Sigmoid colon (tissue), 7 donors: ENCODE measurements around the gene LHFPL6. TPM values are rescaled to one million over a fixed set of nuclear protein-coding genes. Genes with fewer than 3 reads are reported as not detected.

ENCODE experiments used
- DNase-seq: peaks from one replicate; pipeline ENCODE4 v3.0.0-alpha.2; 2019
- H3K27ac ChIP-seq, 4 donors: fragments of 200-600 bp; sonication (generic); one replicate each; pipeline ENCODE4 v1.5.1; 2016 to 2019; ENCODE audit warnings: mild to moderate bottlenecking in 1 of 4
- H3K27me3 ChIP-seq, 3 donors: fragments of 200-600 bp; sonication (generic); one replicate each; pipeline ENCODE4 v1.5.1; 2019; ENCODE audit warnings: mild to moderate bottlenecking in 1 of 3
- H3K36me3 ChIP-seq, 4 donors: fragments of 200-600 bp; sonication (generic); one replicate each; pipeline ENCODE4 v1.5.1; 2016 to 2019
- H3K4me1 ChIP-seq, 4 donors: fragments of 200-600 bp; sonication (generic); one replicate each; pipeline ENCODE4 v1.5.1; 2017 to 2019
- H3K4me3 ChIP-seq, 4 donors: fragments of 200-600 bp; sonication (generic); one replicate each; pipeline ENCODE4 v1.5.1; 2017 to 2019; ENCODE audit warnings: mild to moderate bottlenecking in 2 of 4, moderate library complexity in 1 of 4
- H3K9me3 ChIP-seq, 4 donors: fragments of 200-600 bp in 3 of 4; sonication (generic) in 3 of 4; one replicate each; pipeline versions ENCODE4 v1.5.1 to v1.6.1; 2013 to 2019
- CTCF ChIP-seq, 4 experiments: fragments of 450-650 bp in 3 of 4; fragments of 200-600 bp in 1 of 4; IDR thresholded peaks; one replicate each; pipeline ENCODE4 v1.5.1; 2016 to 2019; ENCODE audit warnings: antibody characterized with exemption in 4 of 4, mild to moderate bottlenecking in 3 of 4, moderate library complexity in 2 of 4
- EP300 ChIP-seq, 4 donors: sonication (generic); formaldehyde crosslinking; IDR thresholded peaks; one replicate each; pipeline ENCODE4 v1.6.1; 2017; ENCODE audit warnings: antibody characterized with exemption in 4 of 4
- POLR2A ChIP-seq, 2 donors: fragments of 450-650 bp; IDR thresholded peaks; one replicate each; pipeline ENCODE4 v1.6.1; 2016; ENCODE audit warnings: antibody characterized with exemption in 2 of 2, mild to moderate bottlenecking in 2 of 2, moderate library complexity in 2 of 2
- POLR2AphosphoS5 ChIP-seq, 4 donors: sonication (generic); formaldehyde crosslinking; IDR thresholded peaks; one replicate each; pipeline ENCODE4 v1.6.1; 2017; ENCODE audit warnings: antibody characterized with exemption in 4 of 4
- WGBS, 2 donors: extraction: QIAGEN DNeasy Blood & Tissue Kit; methylation state at CpG; one replicate each; pipeline ENCODE4 v1.1.7; 2013; 5-methylcytosine and 5-hydroxymethylcytosine counted together
- intact Hi-C: fragments of 100-400 bp; cut with DNase I; formaldehyde crosslinking; loops from one replicate; pipeline ENCODE4 v1.15.1; 2023
- polyA plus RNA-seq, 3 donors: library from polyadenylated mRNA; stranded (reverse); fragments of 200-250 nt; gene quantifications; one replicate each; pipeline ENCODE4 v1.2.3, GENCODE V29; 2013
- total RNA-seq, 4 donors: library from RNA; depleted of rRNA; stranded (reverse); fragments of >200 nt; gene quantifications; one replicate each; pipeline ENCODE4 v1.1.0, GENCODE V29; 2016
- donor health status: healthy with polysubstance abuse.
- donor health status: Bipolar disorder and iron deficiency.
- donor health status: healthy.

Gene LHFPL6
- total and polyA plus RNA-seq, 7 donors, result 2.5 to 69.2 (median 41.7) TPM

- H3K4me1 ChIP-seq, result no peaks in the 10 kb centered on the region
- H3K36me3 ChIP-seq, result no peaks in the 10 kb centered on the region
- no peaks in the 10 kb centered on the region for H3K27me3 ChIP-seq
- H3K27ac ChIP-seq, result no peak overlapping the region
- H3K9me3 ChIP-seq, result peaks cover 0 to 4% (median 2%) of the 10 kb centered on the region in 4 donors
- no peak overlapping the region for H3K4me3 ChIP-seq
- TF ChIP-seq POLR2A (IDR thresholded peaks at IDR 0.05), result no peak
- intact Hi-C loops, result no loop called here
- DNase-seq, result no peak
Measured at GRCh38 chr13:39632994-39633393, 30.0 kb upstream of the LHFPL6 start.

GRCh38 chr13:39631307-39631706 is 28.3 kb upstream of the LHFPL6 start:
- H3K27me3 ChIP-seq, result no peaks in the 10 kb centered on the region
- intact Hi-C loops, result no loop called here
- H3K4me3 ChIP-seq, result no peak overlapping the region
- H3K4me1 ChIP-seq, result no peaks in the 10 kb centered on the region
- WGBS, 2 donors, result 84 to 90% methylated on average over 1 of the region's 1 CpG
- peaks cover 0 to 4% (median 2%) of the 10 kb centered on the region in 4 donors for H3K9me3 ChIP-seq
- TF ChIP-seq CTCF (IDR thresholded peaks at IDR 0.05) (no peak), POLR2AphosphoS5 (IDR thresholded peaks at IDR 0.05) (no peak), POLR2A (IDR thresholded peaks at IDR 0.05) (no peak), EP300 (IDR thresholded peaks at IDR 0.05) (no peak)
- no peak overlapping the region for H3K27ac ChIP-seq
- DNase-seq, result no peak
- H3K36me3 ChIP-seq, result no peaks in the 10 kb centered on the region

GRCh38 chr13:39623466-39623865 is 20.5 kb upstream of the LHFPL6 start:
- 88 to 92% methylated on average over 1 of the region's 1 CpG for WGBS, 2 donors
- H3K36me3 ChIP-seq, result no peaks in the 10 kb centered on the region
- DNase-seq, result no peak
- no peak overlapping the region for H3K27ac ChIP-seq
- no peaks in the 10 kb centered on the region for H3K4me1 ChIP-seq
- intact Hi-C loops, result no loop called here
- H3K4me3 ChIP-seq, result no peak overlapping the region
- no peak for TF ChIP-seq POLR2AphosphoS5 (IDR thresholded peaks at IDR 0.05)
- TF ChIP-seq EP300 (IDR thresholded peaks at IDR 0.05), result no peak
- no peak for TF ChIP-seq POLR2A (IDR thresholded peaks at IDR 0.05)
- no peak for TF ChIP-seq CTCF (IDR thresholded peaks at IDR 0.05)
- no peaks in the 10 kb centered on the region for H3K27me3 ChIP-seq
- H3K9me3 ChIP-seq, result no peaks in the 10 kb centered on the region

- H3K4me1 ChIP-seq, result no peaks in the 10 kb centered on the region
- intact Hi-C loops, result loop anchor here (5.0 kb wide), 1 partner anchor 581 kb away; the partner anchor contains the start of genes NHLRC3 and PROSER1
- no peaks in the 10 kb centered on the region for H3K9me3 ChIP-seq
- no peak for TF ChIP-seq POLR2AphosphoS5 (IDR thresholded peaks at IDR 0.05)
- no peak for TF ChIP-seq CTCF (IDR thresholded peaks at IDR 0.05)
- TF ChIP-seq EP300 (IDR thresholded peaks at IDR 0.05), result no peak
- TF ChIP-seq POLR2A (IDR thresholded peaks at IDR 0.05), result no peak
- H3K27ac ChIP-seq, result no peak overlapping the region
- WGBS, 2 donors, result 36 to 51% methylated on average over 1 of the region's 1 CpG
- no peak for DNase-seq
- H3K36me3 ChIP-seq, result no peaks in the 10 kb centered on the region
- no peak overlapping the region for H3K4me3 ChIP-seq
- no peaks in the 10 kb centered on the region for H3K27me3 ChIP-seq
Measured at GRCh38 chr13:39618561-39618960, 15.6 kb upstream of the LHFPL6 start.

- Histone ChIP-seq H3K27me3 (no peaks in the 10 kb centered on the region), H3K4me1 (no peaks in the 10 kb centered on the region), H3K9me3 (no peaks in the 10 kb centered on the region), H3K4me3 (no peak overlapping the region), H3K36me3 (no peaks in the 10 kb centered on the region), H3K27ac (no peak overlapping the region)
- WGBS, 2 donors, result 34 to 35% methylated on average over 10 of the region's 10 CpGs
- peak; percentile 74 for DNase-seq
- TF ChIP-seq EP300 (IDR thresholded peaks at IDR 0.05), result no peak
- peak; percentile 64 to 87 (median 74) for TF ChIP-seq CTCF (IDR thresholded peaks at IDR 0.05)
- intact Hi-C loops, result loop anchor here (5.0 kb wide), 1 partner anchor 579 kb away; the partner anchor contains the start of genes NHLRC3 and PROSER1
Measured at GRCh38 chr13:39616087-39616694, 13.2 kb upstream of the LHFPL6 start.
